Karpas-422 (cell line): ENCODE results near the gene NDUFAF3. TPM values are rescaled to one million over a fixed set of nuclear protein-coding genes. Genes with fewer than 3 reads are reported as not detected.

Source experiments
- DNase-seq: peaks from one replicate; pipeline ENCODE4 v3.0.0-alpha.2; 2015
- H2AFZ ChIP-seq: fragments of 200-600 bp; sonication (generic); 2 replicates; pipeline ENCODE4 v1.6.1; 2014; ENCODE audit warnings: antibody characterized with exemption, low read length, mixed read lengths
- H3K27ac ChIP-seq: fragments of 200-600 bp; sonication (generic); 2 replicates; pipeline ENCODE4 v1.5.1; 2014; ENCODE audit warnings: mild to moderate bottlenecking, low read length, moderate library complexity
- H3K27me3 ChIP-seq: fragments of 200-600 bp; sonication (generic); 2 replicates; pipeline ENCODE4 v1.6.1; 2014; ENCODE audit warnings: low read length, mixed read lengths
- H3K36me3 ChIP-seq: fragments of 200-600 bp; sonication (generic); 2 replicates; pipeline ENCODE4 v1.6.1; 2014; ENCODE audit warnings: low read length, mixed read lengths; ENCODE audit not compliant: insufficient read depth
- H3K4me1 ChIP-seq: fragments of 200-600 bp; sonication (generic); 2 replicates; pipeline ENCODE4 v1.6.1; 2014; ENCODE audit warnings: mild to moderate bottlenecking, low read length, mixed read lengths
- H3K4me2 ChIP-seq: fragments of 200-600 bp; sonication (generic); 2 replicates; pipeline ENCODE4 v1.6.1; 2014; ENCODE audit warnings: low read length, low read depth, mild to moderate bottlenecking; ENCODE audit not compliant: poor library complexity, severe bottlenecking
- H3K4me3 ChIP-seq: fragments of 200-600 bp; sonication (generic); 2 replicates; pipeline ENCODE4 v1.5.1; 2014; ENCODE audit warnings: mild to moderate bottlenecking, antibody characterized with exemption, low read length, mixed read lengths
- H3K79me2 ChIP-seq: fragments of 200-600 bp; sonication (generic); 2 replicates; pipeline ENCODE4 v1.6.1; 2014; ENCODE audit warnings: mild to moderate bottlenecking, low read length, mixed read lengths
- H3K9ac ChIP-seq: fragments of 200-600 bp; sonication (generic); 2 replicates; pipeline ENCODE4 v1.6.0; 2014; ENCODE audit warnings: low read length
- H3K9me2 ChIP-seq: fragments of 200-600 bp; sonication (generic), shearing (Covaris generic); replicated peaks from 2 replicates; pipeline ENCODE4 v1.6.0; 2014; ENCODE audit warnings: mild to moderate bottlenecking, low read length, moderate library complexity; ENCODE audit not compliant: insufficient read depth
- H3K9me3 ChIP-seq: fragments of 300-700, 200-600 bp; sonication (generic); 2 replicates; pipeline ENCODE4 v1.6.1; 2014; ENCODE audit warnings: low read length, mixed read lengths
- H4K20me1 ChIP-seq: fragments of 200-600 bp; sonication (generic); 2 replicates; pipeline ENCODE4 v1.6.1; 2014; ENCODE audit warnings: mild to moderate bottlenecking, antibody characterized with exemption, low read length, low read depth; ENCODE audit not compliant: insufficient read depth
- total RNA-seq: library from RNA; depleted of rRNA; stranded (reverse); fragments of >200 nt; shearing (Covaris generic); gene quantifications from 2 replicates; pipeline ENCODE4 v1.2.3, GENCODE V29; 2014; ENCODE audit warnings: low replicate concordance; rRNA removed

The NDUFAF3 gene
- total RNA-seq, result 228 and 279 TPM in 2 replicates

- Histone ChIP-seq H3K79me2 (peaks cover 59% of the 10 kb centered on the region), H3K27me3 (no peaks in the 10 kb centered on the region), H3K4me2 (peak within 1 kb of the TSS; percentile 97), H3K36me3 (peaks cover 24% of the 10 kb centered on the region), H3K27ac (peak within 1 kb of the TSS; percentile 93), H3K4me1 (peaks cover 69% of the 10 kb centered on the region), H3K9me2 (no peaks in the 10 kb centered on the region), H3K9me3 (no peaks in the 10 kb centered on the region), H4K20me1 (peaks cover 11% of the 10 kb centered on the region; the same call in 1 of the 2 replicates), H3K9ac (peak within 1 kb of the TSS; percentile 96), H2AFZ (no peak within 1 kb of the TSS; the same call in 1 of the 2 replicates), H3K4me3 (peak within 1 kb of the TSS; percentile 82)
- peak; percentile 98 for DNase-seq
Observed at GRCh38 chr3:49021813-49022687, at the start of gene NDUFAF3. Gene NDUFAF3 (plus strand): TSS chr3:49022121. CDS start chr3:49022145, 24 bp downstream.

- no peak for DNase-seq
- Histone ChIP-seq H3K79me2 (0 out of 2 replicates have a peak, but pooled peaks cover 6% of the 10 kb centered on the region), H3K9me3 (no peaks in the 10 kb centered on the region), H2AFZ (no peak overlapping the region), H3K9ac (no peak overlapping the region), H3K9me2 (no peaks in the 10 kb centered on the region), H3K27ac (no peak overlapping the region), H4K20me1 (no peaks in the 10 kb centered on the region), H3K4me3 (no peak overlapping the region), H3K36me3 (peaks cover 44% of the 10 kb centered on the region; the same call in 1 of the 2 replicates), H3K4me1 (no peaks in the 10 kb centered on the region), H3K27me3 (no peaks in the 10 kb centered on the region), H3K4me2 (no peak overlapping the region)
Observed at GRCh38 chr3:48974076-48974864, 47.7 kb upstream of the NDUFAF3 start.

GRCh38 chr3:48979451-48979850 is 42.5 kb upstream of the NDUFAF3 start:
- Histone ChIP-seq H3K27me3 (no peaks in the 10 kb centered on the region), H3K4me1 (no peaks in the 10 kb centered on the region), H4K20me1 (no peaks in the 10 kb centered on the region), H2AFZ (no peak overlapping the region), H3K79me2 (0 out of 2 replicates have a peak, but pooled peaks cover 3% of the 10 kb centered on the region), H3K9ac (no peak overlapping the region), H3K27ac (no peak overlapping the region), H3K9me2 (no peaks in the 10 kb centered on the region), H3K4me2 (no peak overlapping the region), H3K9me3 (no peaks in the 10 kb centered on the region), H3K36me3 (peaks cover 31% of the 10 kb centered on the region; the same call in 1 of the 2 replicates), H3K4me3 (no peak overlapping the region)
- no peak for DNase-seq

- no peak overlapping the region for H3K4me3 ChIP-seq
- no peaks in the 10 kb centered on the region for H3K4me1 ChIP-seq
- no peak overlapping the region for H3K4me2 ChIP-seq
- H3K36me3 ChIP-seq, result peaks cover 26% of the 10 kb centered on the region; the same call in 1 of the 2 replicates
- H4K20me1 ChIP-seq, result no peaks in the 10 kb centered on the region
- DNase-seq, result no peak
- H3K9me3 ChIP-seq, result no peaks in the 10 kb centered on the region
- H3K27ac ChIP-seq, result no peak overlapping the region
- H3K9ac ChIP-seq, result no peak overlapping the region
- H3K9me2 ChIP-seq, result no peaks in the 10 kb centered on the region
- H3K79me2 ChIP-seq, result peaks cover 3% of the 10 kb centered on the region; the same call in 1 of the 2 replicates
- H3K27me3 ChIP-seq, result no peaks in the 10 kb centered on the region
- no peak overlapping the region for H2AFZ ChIP-seq
Observed at GRCh38 chr3:48980295-48980694, 41.6 kb upstream of the NDUFAF3 start.

- Histone ChIP-seq H3K9ac (no peak overlapping the region), H3K9me2 (no peaks in the 10 kb centered on the region), H3K9me3 (no peaks in the 10 kb centered on the region), H3K4me1 (no peaks in the 10 kb centered on the region), H3K79me2 (peaks cover 3% of the 10 kb centered on the region; the same call in 1 of the 2 replicates), H2AFZ (no peak overlapping the region), H3K4me2 (no peak overlapping the region), H4K20me1 (no peaks in the 10 kb centered on the region), H3K4me3 (no peak overlapping the region), H3K27me3 (no peaks in the 10 kb centered on the region), H3K36me3 (peaks cover 22% of the 10 kb centered on the region; the same call in 1 of the 2 replicates), H3K27ac (no peak overlapping the region)
- no peak for DNase-seq
Observed at GRCh38 chr3:48982016-48982415, 39.9 kb upstream of the NDUFAF3 start.

GRCh38 chr3:48982686-48983085 is 39.2 kb upstream of the NDUFAF3 start:
- H3K27ac ChIP-seq, result no peak overlapping the region
- no peaks in the 10 kb centered on the region for H3K4me1 ChIP-seq
- H4K20me1 ChIP-seq, result no peaks in the 10 kb centered on the region
- peaks cover 3% of the 10 kb centered on the region; the same call in 1 of the 2 replicates for H3K79me2 ChIP-seq
- no peak overlapping the region for H3K4me2 ChIP-seq
- no peak for DNase-seq
- no peaks in the 10 kb centered on the region for H3K27me3 ChIP-seq
- no peaks in the 10 kb centered on the region for H3K9me2 ChIP-seq
- H2AFZ ChIP-seq, result no peak overlapping the region
- H3K36me3 ChIP-seq, result peaks cover 22% of the 10 kb centered on the region; the same call in 1 of the 2 replicates
- no peak overlapping the region for H3K9ac ChIP-seq
- no peaks in the 10 kb centered on the region for H3K9me3 ChIP-seq
- no peak overlapping the region for H3K4me3 ChIP-seq

GRCh38 chr3:48983096-48983495 is 38.8 kb upstream of the NDUFAF3 start:
- peaks cover 3% of the 10 kb centered on the region for H3K79me2 ChIP-seq
- H2AFZ ChIP-seq, result no peak overlapping the region
- H3K4me2 ChIP-seq, result no peak overlapping the region
- no peaks in the 10 kb centered on the region; the same call in 1 of the 2 replicates for H3K4me1 ChIP-seq
- H3K27ac ChIP-seq, result no peak overlapping the region
- H3K9me3 ChIP-seq, result no peaks in the 10 kb centered on the region
- no peak overlapping the region for H3K9ac ChIP-seq
- H3K4me3 ChIP-seq, result no peak overlapping the region
- no peak for DNase-seq
- no peaks in the 10 kb centered on the region for H4K20me1 ChIP-seq
- no peaks in the 10 kb centered on the region for H3K9me2 ChIP-seq
- no peaks in the 10 kb centered on the region for H3K27me3 ChIP-seq
- peaks cover 22% of the 10 kb centered on the region; the same call in 1 of the 2 replicates for H3K36me3 ChIP-seq

- Histone ChIP-seq H3K9ac (no peak overlapping the region), H3K4me2 (no peak overlapping the region), H3K27ac (no peak overlapping the region), H3K4me1 (peaks cover 10% of the 10 kb centered on the region), H4K20me1 (no peaks in the 10 kb centered on the region), H3K4me3 (no peak overlapping the region), H3K79me2 (peaks cover 14% of the 10 kb centered on the region), H3K9me2 (no peaks in the 10 kb centered on the region), H3K9me3 (no peaks in the 10 kb centered on the region), H3K27me3 (no peaks in the 10 kb centered on the region), H3K36me3 (peaks cover 14% of the 10 kb centered on the region; the same call in 1 of the 2 replicates), H2AFZ (no peak overlapping the region)
- DNase-seq, result no peak
Observed at GRCh38 chr3:48984663-48985062, 37.3 kb upstream of the NDUFAF3 start.
